Tibial nerve (tissue), 4 donors: Measurements from ENCODE around the gene CBARP. TPM values are rescaled to one million over a fixed set of nuclear protein-coding genes. Genes with fewer than 3 reads are reported as not detected.

Experiments
- DNase-seq, 2 donors: peaks; one replicate each; pipeline ENCODE4 v3.0.0-alpha.2; 2019; ENCODE audit warnings: low spot score in 2 of 2
- H3K27ac ChIP-seq, 4 donors: fragments of 200-600 bp; sonication (generic) in 3 of 4; one replicate each; pipeline ENCODE4 v1.5.1; 2017 to 2019; ENCODE audit warnings: mild to moderate bottlenecking in 1 of 4
- H3K27me3 ChIP-seq, 2 donors: fragments of 200-600 bp; sonication (generic) in 1 of 2; one replicate each; pipeline versions ENCODE4 v1.5.1 to v1.6.0; 2017 to 2019
- H3K36me3 ChIP-seq, 3 donors: fragments of 200-600 bp; sonication (generic); one replicate each; pipeline ENCODE4 v1.5.1; 2018 to 2019
- H3K4me1 ChIP-seq, 4 donors: fragments of 200-600 bp; sonication (generic) in 3 of 4; one replicate each; pipeline ENCODE4 v1.5.1; 2017 to 2019
- H3K4me3 ChIP-seq, 4 donors: fragments of 200-600 bp; sonication (generic) in 3 of 4; one replicate each; pipeline ENCODE4 v1.5.1; 2017 to 2019; ENCODE audit warnings: mild to moderate bottlenecking in 1 of 4, moderate library complexity in 1 of 4
- H3K9me3 ChIP-seq, 4 donors: fragments of 200-600 bp; sonication (generic) in 3 of 4; one replicate each; pipeline ENCODE4 v1.5.1; 2017 to 2019
- EP300 ChIP-seq, 2 donors: sonication (generic); formaldehyde crosslinking; IDR thresholded peaks; one replicate each; pipeline ENCODE4 v1.6.1; 2017; ENCODE audit warnings: antibody characterized with exemption in 2 of 2, mild to moderate bottlenecking in 1 of 2
- POLR2A ChIP-seq, 2 donors: fragments of 450-650 bp; IDR thresholded peaks; one replicate each; pipeline ENCODE4 v1.6.1; 2017; ENCODE audit warnings: antibody characterized with exemption in 2 of 2, mild to moderate bottlenecking in 2 of 2, moderate library complexity in 2 of 2
- WGBS, 2 donors: methylation state at CpG; one replicate each; pipeline ENCODE4 v1.1.5; 2018; 5-methylcytosine and 5-hydroxymethylcytosine counted together
- total RNA-seq, 4 donors: library from RNA; depleted of rRNA; stranded (reverse); fragments of >200 nt; gene quantifications; one replicate each; pipeline ENCODE4 v1.1.0, GENCODE V29; 2016
- TF ChIP-seq, protein P1 (sequence below), 5 experiments: fragments of 200-600 bp in 3 of 5; fragments of 450-650 bp in 2 of 5; sonication (generic) in 3 of 5; IDR thresholded peaks; one replicate each; pipeline ENCODE4 v1.5.1; 2016 to 2019; ENCODE audit warnings: antibody characterized with exemption in 5 of 5, mild to moderate bottlenecking in 3 of 5, moderate library complexity in 2 of 5

Gene CBARP
- total RNA-seq, 4 donors from 2014 or later, result 0.22 to 3.9 (median 1.4) TPM

DNA sequence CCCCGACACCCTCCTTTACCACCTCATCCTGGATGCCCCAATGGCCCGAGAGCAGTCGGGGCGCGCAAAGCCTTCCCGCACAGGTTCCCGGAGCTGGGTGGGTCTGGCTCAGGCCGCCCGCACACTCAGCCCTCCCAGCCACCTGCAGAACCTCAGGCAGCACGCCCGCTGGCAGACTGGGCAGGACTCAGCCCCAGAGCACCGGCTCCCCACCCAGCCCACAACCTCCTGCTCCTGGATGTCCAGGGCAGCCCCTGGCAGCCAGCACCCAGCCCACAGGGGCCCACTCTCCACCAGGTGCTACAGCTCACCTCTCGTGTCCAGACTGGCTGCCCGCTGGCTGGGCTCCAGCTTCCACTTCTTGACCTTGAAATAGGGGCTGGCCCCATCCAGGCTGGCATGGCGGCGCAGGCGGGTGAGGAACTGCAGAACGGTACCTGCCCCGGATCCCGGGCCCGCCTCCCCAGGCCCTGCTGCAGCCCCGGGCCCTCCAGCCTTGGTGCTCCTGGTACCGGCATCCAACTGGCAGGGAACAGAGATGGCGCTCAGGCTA, 4.6 kb downstream of the CBARP start:
- WGBS, 2 donors, result 77 to 90% methylated on average over 22 to 23 of the region's 24 CpGs
- H3K27ac ChIP-seq, result peak overlapping the region in 2 of 4 donors; percentile 64 to 69
- no peak for DNase-seq
- no peaks in the 10 kb centered on the region for H3K27me3 ChIP-seq
- H3K4me1 ChIP-seq, result peaks cover 0 to 41% (median 19%) of the 10 kb centered on the region in 4 donors
- peaks cover 0 to 23% (median 0%) of the 10 kb centered on the region in 3 donors for H3K36me3 ChIP-seq
- H3K4me3 ChIP-seq, result no peak overlapping the region
- no peaks in the 10 kb centered on the region for H3K9me3 ChIP-seq
- TF ChIP-seq, protein P1, sequence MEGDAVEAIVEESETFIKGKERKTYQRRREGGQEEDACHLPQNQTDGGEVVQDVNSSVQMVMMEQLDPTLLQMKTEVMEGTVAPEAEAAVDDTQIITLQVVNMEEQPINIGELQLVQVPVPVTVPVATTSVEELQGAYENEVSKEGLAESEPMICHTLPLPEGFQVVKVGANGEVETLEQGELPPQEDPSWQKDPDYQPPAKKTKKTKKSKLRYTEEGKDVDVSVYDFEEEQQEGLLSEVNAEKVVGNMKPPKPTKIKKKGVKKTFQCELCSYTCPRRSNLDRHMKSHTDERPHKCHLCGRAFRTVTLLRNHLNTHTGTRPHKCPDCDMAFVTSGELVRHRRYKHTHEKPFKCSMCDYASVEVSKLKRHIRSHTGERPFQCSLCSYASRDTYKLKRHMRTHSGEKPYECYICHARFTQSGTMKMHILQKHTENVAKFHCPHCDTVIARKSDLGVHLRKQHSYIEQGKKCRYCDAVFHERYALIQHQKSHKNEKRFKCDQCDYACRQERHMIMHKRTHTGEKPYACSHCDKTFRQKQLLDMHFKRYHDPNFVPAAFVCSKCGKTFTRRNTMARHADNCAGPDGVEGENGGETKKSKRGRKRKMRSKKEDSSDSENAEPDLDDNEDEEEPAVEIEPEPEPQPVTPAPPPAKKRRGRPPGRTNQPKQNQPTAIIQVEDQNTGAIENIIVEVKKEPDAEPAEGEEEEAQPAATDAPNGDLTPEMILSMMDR (IDR thresholded peaks at IDR 0.05), result no peak
- no peak for TF ChIP-seq EP300 (IDR thresholded peaks at IDR 0.05)
- TF ChIP-seq POLR2A (IDR thresholded peaks at IDR 0.05), result no peak

DNA sequence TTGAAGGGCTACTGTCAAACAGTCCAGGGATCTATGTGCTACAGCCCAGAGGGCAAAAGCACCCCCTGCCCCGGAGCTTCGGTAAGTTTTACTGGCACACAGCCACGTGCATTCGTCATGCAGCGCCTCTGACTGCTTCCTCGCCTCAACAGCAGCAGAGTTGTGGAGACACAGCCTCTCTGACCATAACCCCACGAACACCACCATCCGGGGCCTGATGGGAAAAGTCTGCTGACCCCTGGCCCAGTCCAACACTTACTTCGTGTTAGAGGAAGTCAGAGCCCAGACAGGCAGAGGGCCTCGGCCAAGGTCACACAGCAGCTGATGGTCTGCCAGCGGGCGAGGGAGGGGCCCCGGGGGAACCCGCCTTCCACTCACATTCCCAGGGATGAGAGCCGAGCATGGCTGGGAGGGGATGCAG, 5.1 kb downstream of the CBARP start:
- Histone ChIP-seq H3K27ac (peak overlapping the region in 3 of 4 donors; percentile 24 to 69 (median 64)), H3K9me3 (no peaks in the 10 kb centered on the region), H3K4me3 (no peak overlapping the region), H3K36me3 (peaks cover 0 to 28% (median 0%) of the 10 kb centered on the region in 3 donors), H3K4me1 (peaks cover 0 to 38% (median 18%) of the 10 kb centered on the region in 4 donors), H3K27me3 (no peaks in the 10 kb centered on the region)
- TF ChIP-seq EP300 (IDR thresholded peaks at IDR 0.05) (no peak), POLR2A (IDR thresholded peaks at IDR 0.05) (no peak)
- TF ChIP-seq, protein P1 (IDR thresholded peaks at IDR 0.05), result no peak
- DNase-seq, result no peak
- 13 to 22% methylated on average over 9 to 14 of the region's 15 CpGs for WGBS, 2 donors

DNA sequence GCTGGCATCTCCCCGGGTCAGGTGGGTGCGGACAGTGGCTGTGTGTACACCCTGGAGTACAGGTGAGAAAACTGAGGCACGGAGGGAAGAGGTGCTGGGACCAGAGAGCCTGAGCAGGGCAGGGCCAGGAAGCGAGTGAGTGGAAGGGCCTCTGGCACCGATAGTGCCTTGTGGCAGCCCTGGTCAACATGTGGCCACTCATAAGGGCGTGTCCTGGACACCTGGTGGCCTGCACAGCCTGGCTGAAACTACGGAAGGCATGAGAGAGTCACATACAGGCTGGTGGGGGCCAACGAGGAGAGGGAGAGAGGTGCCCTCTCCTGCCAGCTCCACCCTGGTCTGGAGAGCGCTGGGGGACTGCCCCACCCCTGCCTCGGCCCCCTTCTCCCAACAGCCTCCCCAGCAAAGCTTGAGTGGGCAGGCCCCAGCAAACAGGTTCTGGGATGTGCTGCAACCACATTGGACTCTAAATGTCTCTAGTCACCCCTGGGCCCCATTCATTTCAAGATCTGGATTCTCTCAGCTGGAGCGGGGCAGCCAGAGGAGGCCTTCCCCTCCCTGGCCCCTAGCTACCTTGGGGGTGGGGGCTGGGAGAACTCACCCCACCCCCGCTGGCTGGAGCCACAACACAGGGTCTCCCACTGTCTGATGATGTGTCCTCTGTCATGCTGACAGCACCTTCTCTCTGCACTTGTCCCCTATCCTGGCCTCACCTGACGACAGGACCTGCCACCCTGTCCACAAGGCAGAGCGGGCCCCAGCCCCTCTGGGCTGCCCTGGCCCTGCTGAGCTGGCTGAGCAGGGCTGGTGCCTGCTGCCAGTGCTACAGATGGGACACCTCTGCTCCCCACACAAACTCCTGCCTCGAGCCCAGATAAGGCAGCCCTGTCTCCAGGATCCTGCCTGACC, 5.8 kb downstream of the CBARP start:
- TF ChIP-seq, protein P1 (IDR thresholded peaks at IDR 0.05), result no peak
- no peak for TF ChIP-seq POLR2A (IDR thresholded peaks at IDR 0.05)
- TF ChIP-seq EP300 (IDR thresholded peaks at IDR 0.05), result no peak
- Histone ChIP-seq H3K4me1 (peaks cover 0 to 32% (median 12%) of the 10 kb centered on the region in 4 donors), H3K27me3 (no peaks in the 10 kb centered on the region), H3K36me3 (peaks cover 0 to 35% (median 6%) of the 10 kb centered on the region in 3 donors), H3K4me3 (no peak overlapping the region), H3K9me3 (no peaks in the 10 kb centered on the region), H3K27ac (peak overlapping the region in 3 of 4 donors; percentile 24 to 69 (median 64))
- 84% methylated on average over 15 of the region's 15 CpGs for WGBS, 2 donors
- DNase-seq, result no peak

DNA sequence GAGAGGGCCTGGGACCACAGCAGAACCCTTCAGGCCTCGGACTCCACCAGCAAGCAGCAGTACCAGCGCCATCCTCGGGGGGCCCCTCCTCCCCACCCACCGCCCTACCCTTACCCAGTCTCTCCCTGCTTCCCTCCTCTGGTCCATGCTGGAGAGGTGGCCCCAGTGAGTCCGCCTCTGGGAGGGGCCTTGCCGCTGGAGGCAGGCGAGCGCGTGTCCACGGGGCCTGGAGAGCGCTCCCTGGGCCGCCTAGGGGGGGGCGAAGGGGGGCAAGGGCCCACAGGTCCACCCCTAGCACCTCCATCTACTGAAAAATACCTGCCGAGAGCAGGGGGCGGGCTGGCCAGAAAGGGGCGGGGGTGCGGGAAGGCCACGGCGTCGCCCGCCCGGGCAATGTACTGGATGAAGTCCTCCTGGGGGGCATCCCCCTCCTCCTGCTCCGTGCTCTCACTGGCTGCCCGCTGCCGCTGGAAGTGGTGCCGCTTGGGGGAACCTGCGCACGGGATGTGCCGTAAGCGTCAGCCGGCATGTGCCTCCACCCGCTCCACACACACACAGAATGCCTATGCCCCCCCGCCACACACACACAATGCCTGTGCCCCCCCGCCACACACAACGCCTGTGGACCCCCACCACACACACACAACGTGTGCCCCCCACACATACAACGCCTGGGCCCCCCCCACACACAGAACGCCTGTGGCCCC, 6.9 kb downstream of the CBARP start:
- Histone ChIP-seq H3K36me3 (peaks cover 0 to 46% (median 6%) of the 10 kb centered on the region in 3 donors), H3K4me1 (peaks cover 0 to 22% (median 7%) of the 10 kb centered on the region in 4 donors), H3K27ac (no peak overlapping the region), H3K9me3 (no peaks in the 10 kb centered on the region), H3K27me3 (no peaks in the 10 kb centered on the region), H3K4me3 (no peak overlapping the region)
- TF ChIP-seq EP300 (IDR thresholded peaks at IDR 0.05) (no peak), POLR2A (IDR thresholded peaks at IDR 0.05) (no peak)
- TF ChIP-seq, protein P1 (IDR thresholded peaks at IDR 0.05), result no peak
- no peak for DNase-seq
- WGBS, 2 donors, result 73 to 78% methylated on average over 35 of the region's 38 CpGs
